ENCODE results near the gene HSBP1L1. TPM values are rescaled to one million over a fixed set of nuclear protein-coding genes. Genes with fewer than 3 reads are reported as not detected.
A peak's percentile ranks its signal among the peaks of the same experiment; 100 is the strongest.

Gene HSBP1L1
- total and polyA plus RNA-seq, 2 experiments from 2014 or later = 1.8 to 3.7 TPM

DNA sequence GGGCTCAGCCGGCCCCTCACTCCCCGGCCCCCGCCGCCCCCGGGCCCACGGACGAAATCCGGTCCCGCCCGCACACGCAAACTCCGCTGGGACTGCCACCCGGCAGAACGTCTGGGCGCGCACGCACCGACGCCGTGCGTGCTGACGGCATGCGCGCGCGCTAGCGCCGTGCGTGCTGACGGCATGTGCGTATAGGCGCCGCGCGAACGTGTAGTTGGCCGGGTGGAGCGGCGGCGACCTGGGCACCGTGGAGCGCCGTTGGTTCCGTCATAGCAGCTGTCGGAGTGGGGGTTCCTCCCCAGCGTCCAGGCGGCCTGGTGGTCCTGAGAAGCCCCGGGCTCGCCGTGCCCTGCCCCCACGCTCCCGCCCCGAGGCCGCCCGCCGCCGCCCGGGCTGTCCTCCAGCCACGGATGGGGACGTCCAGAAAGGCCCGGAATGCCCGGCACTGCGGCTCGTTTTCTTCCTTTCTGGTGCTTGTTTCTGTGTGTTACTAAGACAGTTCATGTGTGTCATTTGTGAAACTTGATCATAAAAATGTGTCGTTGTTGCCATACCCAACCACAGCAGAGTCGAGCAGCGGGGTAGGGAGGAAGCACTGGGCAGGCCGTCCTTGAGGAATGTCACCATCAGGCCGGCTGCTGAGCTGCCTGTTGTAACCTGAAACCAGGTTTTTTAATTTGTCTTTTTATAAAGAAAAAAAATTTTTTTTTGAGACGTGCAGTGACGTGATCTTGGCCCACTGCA lies 24.2 kb downstream of the HSBP1L1 start, which contains the start of gene TXNL4A:
TSS of gene TXNL4A (minus strand) at position 113 of the 744 bp plus-strand sequence. CDS start 171 bp downstream, outside the sequence.
- Histone ChIP-seq H3K4me2 (peak within 1 kb of the TSS; percentile 79), H3K4me3 (peak within 1 kb of the TSS; percentile 89), H3K4me1 (ENCODE audit: insufficient read depth) (peaks cover 20% of the 10 kb centered on the region), H3K9me2 (ENCODE audit: insufficient read depth) (no peaks in the 10 kb centered on the region), H2AFZ (peak within 1 kb of the TSS; percentile 78), H3K27me3 (ENCODE audit: insufficient read depth) (no peaks in the 10 kb centered on the region), H3K36me3 (ENCODE audit: insufficient read depth) (peaks cover 8% of the 10 kb centered on the region), H3K79me2 (replicated peaks; ENCODE audit: insufficient read depth) (peaks cover 46% of the 10 kb centered on the region), H4K20me1 (replicated peaks; ENCODE audit: insufficient read depth) (peaks cover 21% of the 10 kb centered on the region), H3K27ac (ENCODE audit: low read depth) (peak within 1 kb of the TSS; percentile 89; the same call in 1 of the 2 replicates), H3F3A (replicated peaks; ENCODE audit: low read depth) (no peaks in the 10 kb centered on the region)
- ATAC-seq (peak; percentile 92), DNase-seq (ENCODE audit: low spot score) (peak; percentile 87)
- Mint-ChIP-seq H3K36me3 (ENCODE audit: low read depth) (peaks cover 25% of the 10 kb centered on the region), H3K9me3 (no peaks in the 10 kb centered on the region; the same call in 2 of the 3 replicates), H3K27me3 (ENCODE audit: insufficient read depth, low read depth, poor library complexity) (peaks cover 3% of the 10 kb centered on the region), H3K27ac (peak within 1 kb of the TSS; percentile 96), H3K4me1 (peaks cover 26% of the 10 kb centered on the region), H3K4me3 (peak within 1 kb of the TSS; percentile 96)
- TF ChIP-seq POLR2AphosphoS5 (IDR thresholded peaks at IDR 0.05; ENCODE audit: low read depth) = peak; percentile 92
- TF ChIP-seq ZNF114 (CRISPR knock-in tag; IDR thresholded peaks at IDR 0.05) = no peak
- peak; percentile 91 for TF ChIP-seq CREB1 (CRISPR knock-in tag; IDR thresholded peaks at IDR 0.05; ENCODE audit: low read depth)
- TF ChIP-seq, protein P1, sequence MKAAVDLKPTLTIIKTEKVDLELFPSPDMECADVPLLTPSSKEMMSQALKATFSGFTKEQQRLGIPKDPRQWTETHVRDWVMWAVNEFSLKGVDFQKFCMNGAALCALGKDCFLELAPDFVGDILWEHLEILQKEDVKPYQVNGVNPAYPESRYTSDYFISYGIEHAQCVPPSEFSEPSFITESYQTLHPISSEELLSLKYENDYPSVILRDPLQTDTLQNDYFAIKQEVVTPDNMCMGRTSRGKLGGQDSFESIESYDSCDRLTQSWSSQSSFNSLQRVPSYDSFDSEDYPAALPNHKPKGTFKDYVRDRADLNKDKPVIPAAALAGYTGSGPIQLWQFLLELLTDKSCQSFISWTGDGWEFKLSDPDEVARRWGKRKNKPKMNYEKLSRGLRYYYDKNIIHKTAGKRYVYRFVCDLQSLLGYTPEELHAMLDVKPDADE (IDR thresholded peaks at IDR 0.05) = peak; percentile 60; the same call in 1 of the 2 replicates
- no peak for TF ChIP-seq ZNF331 (CRISPR knock-in tag; IDR thresholded peaks at IDR 0.05; ENCODE audit: low read depth)

DNA sequence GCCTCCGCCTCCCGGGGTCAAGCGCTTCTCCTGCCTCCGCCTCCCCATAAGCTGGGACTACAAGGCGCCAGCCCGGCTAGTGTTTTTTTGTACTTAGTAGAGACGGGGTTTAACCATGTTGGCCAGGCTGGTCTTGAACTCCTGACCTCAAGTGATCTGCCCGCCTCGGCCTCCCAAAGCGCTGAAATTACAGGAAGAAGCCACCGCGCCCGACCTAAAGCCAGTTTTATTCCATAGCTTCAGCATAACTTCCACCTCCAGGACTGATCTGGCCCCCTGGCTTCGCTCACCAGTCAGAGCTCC lies 24.7 kb downstream of the HSBP1L1 start:
- peak overlapping the region; percentile 78; the same call in 1 of the 2 replicates for H2AFZ ChIP-seq
- H3K4me1 ChIP-seq (ENCODE audit: insufficient read depth) = peaks cover 25% of the 10 kb centered on the region
- peak overlapping the region; percentile 89 for H3K4me3 ChIP-seq
- no peaks in the 10 kb centered on the region for H3K27me3 ChIP-seq (ENCODE audit: insufficient read depth)
- Mint-ChIP-seq H3K27me3 (ENCODE audit: insufficient read depth, low read depth, poor library complexity) (peaks cover 3% of the 10 kb centered on the region), H3K27ac (peak overlapping the region; percentile 88), H3K4me3 (peak overlapping the region; percentile 96), H3K36me3 (ENCODE audit: low read depth) (peaks cover 20% of the 10 kb centered on the region), H3K4me1 (peaks cover 29% of the 10 kb centered on the region), H3K9me3 (no peaks in the 10 kb centered on the region; the same call in 2 of the 3 replicates)
- peak overlapping the region; percentile 79 for H3K4me2 ChIP-seq
- peaks cover 41% of the 10 kb centered on the region for H3K79me2 ChIP-seq (replicated peaks; ENCODE audit: insufficient read depth)
- DNase-seq (ENCODE audit: low spot score) (no peak), ATAC-seq (no peak)
- peaks cover 19% of the 10 kb centered on the region for H4K20me1 ChIP-seq (replicated peaks; ENCODE audit: insufficient read depth)
- H3K27ac ChIP-seq (ENCODE audit: low read depth) = 0 out of 2 replicates have a peak overlapping the region, but pooled peaks have one; percentile 89
- peaks cover 8% of the 10 kb centered on the region for H3K36me3 ChIP-seq (ENCODE audit: insufficient read depth)
- no peaks in the 10 kb centered on the region for H3F3A ChIP-seq (replicated peaks; ENCODE audit: low read depth)
- no peaks in the 10 kb centered on the region for H3K9me2 ChIP-seq (ENCODE audit: insufficient read depth)
- TF ChIP-seq NANOG (IDR thresholded peaks at IDR 0.05; ENCODE audit: borderline replicate concordance) (no peak), POLR2AphosphoS5 (IDR thresholded peaks at IDR 0.05; ENCODE audit: low read depth) (no peak), JUNB (IDR thresholded peaks at IDR 0.05; ENCODE audit: unreplicated experiment) (no peak), EZH2 (IDR thresholded peaks at IDR 0.05; ENCODE audit: low read depth, unreplicated experiment) (no peak), ZNF331 (CRISPR knock-in tag; IDR thresholded peaks at IDR 0.05; ENCODE audit: low read depth) (no peak), ZNF114 (CRISPR knock-in tag; IDR thresholded peaks at IDR 0.05) (no peak)
- TF ChIP-seq, protein P2, sequence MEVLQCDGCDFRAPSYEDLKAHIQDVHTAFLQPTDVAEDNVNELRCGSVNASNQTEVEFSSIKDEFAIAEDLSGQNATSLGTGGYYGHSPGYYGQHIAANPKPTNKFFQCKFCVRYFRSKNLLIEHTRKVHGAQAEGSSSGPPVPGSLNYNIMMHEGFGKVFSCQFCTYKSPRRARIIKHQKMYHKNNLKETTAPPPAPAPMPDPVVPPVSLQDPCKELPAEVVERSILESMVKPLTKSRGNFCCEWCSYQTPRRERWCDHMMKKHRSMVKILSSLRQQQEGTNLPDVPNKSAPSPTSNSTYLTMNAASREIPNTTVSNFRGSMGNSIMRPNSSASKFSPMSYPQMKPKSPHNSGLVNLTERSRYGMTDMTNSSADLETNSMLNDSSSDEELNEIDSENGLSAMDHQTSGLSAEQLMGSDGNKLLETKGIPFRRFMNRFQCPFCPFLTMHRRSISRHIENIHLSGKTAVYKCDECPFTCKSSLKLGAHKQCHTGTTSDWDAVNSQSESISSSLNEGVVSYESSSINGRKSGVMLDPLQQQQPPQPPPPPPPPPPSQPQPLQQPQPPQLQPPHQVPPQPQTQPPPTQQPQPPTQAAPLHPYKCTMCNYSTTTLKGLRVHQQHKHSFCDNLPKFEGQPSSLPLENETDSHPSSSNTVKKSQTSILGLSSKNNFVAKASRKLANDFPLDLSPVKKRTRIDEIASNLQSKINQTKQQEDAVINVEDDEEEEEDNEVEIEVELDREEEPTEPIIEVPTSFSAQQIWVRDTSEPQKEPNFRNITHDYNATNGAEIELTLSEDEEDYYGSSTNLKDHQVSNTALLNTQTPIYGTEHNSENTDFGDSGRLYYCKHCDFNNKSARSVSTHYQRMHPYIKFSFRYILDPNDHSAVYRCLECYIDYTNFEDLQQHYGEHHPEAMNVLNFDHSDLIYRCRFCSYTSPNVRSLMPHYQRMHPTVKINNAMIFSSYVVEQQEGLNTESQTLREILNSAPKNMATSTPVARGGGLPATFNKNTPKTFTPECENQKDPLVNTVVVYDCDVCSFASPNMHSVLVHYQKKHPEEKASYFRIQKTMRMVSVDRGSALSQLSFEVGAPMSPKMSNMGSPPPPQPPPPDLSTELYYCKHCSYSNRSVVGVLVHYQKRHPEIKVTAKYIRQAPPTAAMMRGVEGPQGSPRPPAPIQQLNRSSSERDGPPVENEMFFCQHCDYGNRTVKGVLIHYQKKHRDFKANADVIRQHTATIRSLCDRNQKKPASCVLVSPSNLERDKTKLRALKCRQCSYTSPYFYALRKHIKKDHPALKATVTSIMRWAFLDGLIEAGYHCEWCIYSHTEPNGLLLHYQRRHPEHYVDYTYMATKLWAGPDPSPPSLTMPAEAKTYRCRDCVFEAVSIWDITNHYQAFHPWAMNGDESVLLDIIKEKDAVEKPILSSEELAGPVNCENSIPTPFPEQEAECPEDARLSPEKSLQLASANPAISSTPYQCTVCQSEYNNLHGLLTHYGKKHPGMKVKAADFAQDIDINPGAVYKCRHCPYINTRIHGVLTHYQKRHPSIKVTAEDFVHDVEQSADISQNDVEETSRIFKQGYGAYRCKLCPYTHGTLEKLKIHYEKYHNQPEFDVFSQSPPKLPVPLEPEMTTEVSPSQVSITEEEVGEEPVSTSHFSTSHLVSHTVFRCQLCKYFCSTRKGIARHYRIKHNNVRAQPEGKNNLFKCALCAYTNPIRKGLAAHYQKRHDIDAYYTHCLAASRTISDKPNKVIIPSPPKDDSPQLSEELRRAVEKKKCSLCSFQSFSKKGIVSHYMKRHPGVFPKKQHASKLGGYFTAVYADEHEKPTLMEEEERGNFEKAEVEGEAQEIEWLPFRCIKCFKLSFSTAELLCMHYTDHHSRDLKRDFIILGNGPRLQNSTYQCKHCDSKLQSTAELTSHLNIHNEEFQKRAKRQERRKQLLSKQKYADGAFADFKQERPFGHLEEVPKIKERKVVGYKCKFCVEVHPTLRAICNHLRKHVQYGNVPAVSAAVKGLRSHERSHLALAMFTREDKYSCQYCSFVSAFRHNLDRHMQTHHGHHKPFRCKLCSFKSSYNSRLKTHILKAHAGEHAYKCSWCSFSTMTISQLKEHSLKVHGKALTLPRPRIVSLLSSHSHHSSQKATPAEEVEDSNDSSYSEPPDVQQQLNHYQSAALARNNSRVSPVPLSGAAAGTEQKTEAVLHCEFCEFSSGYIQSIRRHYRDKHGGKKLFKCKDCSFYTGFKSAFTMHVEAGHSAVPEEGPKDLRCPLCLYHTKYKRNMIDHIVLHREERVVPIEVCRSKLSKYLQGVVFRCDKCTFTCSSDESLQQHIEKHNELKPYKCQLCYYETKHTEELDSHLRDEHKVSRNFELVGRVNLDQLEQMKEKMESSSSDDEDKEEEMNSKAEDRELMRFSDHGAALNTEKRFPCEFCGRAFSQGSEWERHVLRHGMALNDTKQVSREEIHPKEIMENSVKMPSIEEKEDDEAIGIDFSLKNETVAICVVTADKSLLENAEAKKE (CRISPR knock-in tag; IDR thresholded peaks at IDR 0.05) = no peak
- TF ChIP-seq, protein P3, sequence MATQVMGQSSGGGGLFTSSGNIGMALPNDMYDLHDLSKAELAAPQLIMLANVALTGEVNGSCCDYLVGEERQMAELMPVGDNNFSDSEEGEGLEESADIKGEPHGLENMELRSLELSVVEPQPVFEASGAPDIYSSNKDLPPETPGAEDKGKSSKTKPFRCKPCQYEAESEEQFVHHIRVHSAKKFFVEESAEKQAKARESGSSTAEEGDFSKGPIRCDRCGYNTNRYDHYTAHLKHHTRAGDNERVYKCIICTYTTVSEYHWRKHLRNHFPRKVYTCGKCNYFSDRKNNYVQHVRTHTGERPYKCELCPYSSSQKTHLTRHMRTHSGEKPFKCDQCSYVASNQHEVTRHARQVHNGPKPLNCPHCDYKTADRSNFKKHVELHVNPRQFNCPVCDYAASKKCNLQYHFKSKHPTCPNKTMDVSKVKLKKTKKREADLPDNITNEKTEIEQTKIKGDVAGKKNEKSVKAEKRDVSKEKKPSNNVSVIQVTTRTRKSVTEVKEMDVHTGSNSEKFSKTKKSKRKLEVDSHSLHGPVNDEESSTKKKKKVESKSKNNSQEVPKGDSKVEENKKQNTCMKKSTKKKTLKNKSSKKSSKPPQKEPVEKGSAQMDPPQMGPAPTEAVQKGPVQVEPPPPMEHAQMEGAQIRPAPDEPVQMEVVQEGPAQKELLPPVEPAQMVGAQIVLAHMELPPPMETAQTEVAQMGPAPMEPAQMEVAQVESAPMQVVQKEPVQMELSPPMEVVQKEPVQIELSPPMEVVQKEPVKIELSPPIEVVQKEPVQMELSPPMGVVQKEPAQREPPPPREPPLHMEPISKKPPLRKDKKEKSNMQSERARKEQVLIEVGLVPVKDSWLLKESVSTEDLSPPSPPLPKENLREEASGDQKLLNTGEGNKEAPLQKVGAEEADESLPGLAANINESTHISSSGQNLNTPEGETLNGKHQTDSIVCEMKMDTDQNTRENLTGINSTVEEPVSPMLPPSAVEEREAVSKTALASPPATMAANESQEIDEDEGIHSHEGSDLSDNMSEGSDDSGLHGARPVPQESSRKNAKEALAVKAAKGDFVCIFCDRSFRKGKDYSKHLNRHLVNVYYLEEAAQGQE (IDR thresholded peaks at IDR 0.05; ENCODE audit: unreplicated experiment) = no peak

Measured in GM23338 (cell line).